ENCODE results near the gene PCNX1. TPM values are rescaled to one million over a fixed set of nuclear protein-coding genes. Genes with fewer than 3 reads are reported as not detected.
A peak's percentile ranks its signal among the peaks of the same experiment; 100 is the strongest.

The PCNX1 gene
- total and polyA plus RNA-seq, 12 donors, result 11.3 to 196 (median 106) TPM

- H3K36me3 ChIP-seq (replicated peaks in 1 of 2), result no peaks in the 10 kb centered on the region
- peaks cover 20 to 29% of the 10 kb centered on the region in 2 donors for H3K4me1 ChIP-seq (replicated peaks in 1 of 2)
- intact Hi-C loops (cut with DNase I), result no loop called here
- no peaks in the 10 kb centered on the region for H3K27me3 ChIP-seq
- peak overlapping the region in 4 of 5 donors; percentile 47 to 88 (median 78) for H3K27ac ChIP-seq
- peak in 1 of 7 donors; percentile 28 for DNase-seq
- no peak for TF ChIP-seq CTCF (IDR thresholded peaks at IDR 0.05)
- peak in 1 of 2 donors; percentile 11 for TF ChIP-seq POLR2A (IDR thresholded peaks at IDR 0.05)
- no peaks in the 10 kb centered on the region for H3K9me3 ChIP-seq (replicated peaks in 1 of 3)
- WGBS, 4 donors, result 43 to 63% (median 60%) methylated on average over 1 of the region's 1 CpG
- H3K4me3 ChIP-seq, result no peak overlapping the region
Observed at GRCh38 chr14:71119075-71119474, 211.8 kb downstream of the PCNX1 start.

- H3K27me3 ChIP-seq, result no peaks in the 10 kb centered on the region
- no peak for DNase-seq
- H3K4me1 ChIP-seq (replicated peaks in 1 of 2), result peaks cover 20 to 29% of the 10 kb centered on the region in 2 donors
- WGBS, 4 donors, result 75 to 97% (median 80%) methylated on average over 1 of the region's 1 CpG
- H3K36me3 ChIP-seq (replicated peaks in 1 of 2), result no peaks in the 10 kb centered on the region
- peak overlapping the region in 4 of 5 donors; percentile 71 to 88 (median 78) for H3K27ac ChIP-seq
- intact Hi-C loops (cut with DNase I), result no loop called here
- no peak overlapping the region for H3K4me3 ChIP-seq
- TF ChIP-seq POLR2A (IDR thresholded peaks at IDR 0.05) (no peak), CTCF (IDR thresholded peaks at IDR 0.05) (no peak)
- no peaks in the 10 kb centered on the region for H3K9me3 ChIP-seq (replicated peaks in 1 of 3)
Observed at GRCh38 chr14:71119832-71120231, 212.6 kb downstream of the PCNX1 start.

DNA sequence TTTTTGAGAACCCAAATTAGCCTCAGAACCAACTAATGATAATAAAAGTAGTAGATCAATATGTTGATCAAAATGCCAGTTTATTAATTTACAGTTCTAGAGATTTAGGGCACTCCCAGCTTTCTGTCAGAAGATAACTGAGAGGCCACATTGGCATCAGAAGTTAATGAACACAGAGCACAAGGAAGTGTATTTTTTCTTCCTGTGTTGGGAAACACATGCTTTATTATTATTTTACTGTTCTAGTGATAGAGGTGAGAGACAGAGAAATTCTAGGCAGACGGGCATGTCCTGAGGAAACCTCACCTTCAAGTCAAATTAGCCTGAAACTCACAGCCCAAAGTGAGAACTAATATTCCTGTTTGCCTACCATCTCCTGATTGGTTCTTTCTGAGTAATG is 213.7 kb downstream of the PCNX1 start:
- WGBS, 4 donors, result 84 to 100% (median 87%) methylated on average over 1 of the region's 1 CpG

GRCh38 chr14:71121711-71122110 is 214.5 kb downstream of the PCNX1 start:
- H3K4me3 ChIP-seq, result no peak overlapping the region
- H3K36me3 ChIP-seq (replicated peaks in 1 of 2), result no peaks in the 10 kb centered on the region
- no peak for TF ChIP-seq POLR2A (IDR thresholded peaks at IDR 0.05)
- TF ChIP-seq CTCF (IDR thresholded peaks at IDR 0.05), result no peak
- H3K27me3 ChIP-seq, result no peaks in the 10 kb centered on the region
- H3K27ac ChIP-seq, result peak overlapping the region in 1 of 5 donors; percentile 21
- intact Hi-C loops (cut with DNase I), result no loop called here
- peaks cover 20 to 29% of the 10 kb centered on the region in 2 donors for H3K4me1 ChIP-seq (replicated peaks in 1 of 2)
- no peak for DNase-seq
- no peaks in the 10 kb centered on the region for H3K9me3 ChIP-seq (replicated peaks in 1 of 3)
- WGBS, 4 donors, result 95 to 100% (median 99%) methylated on average over 4 to 5 of the region's 5 CpGs

More for the DNA sequence above, 213.7 kb downstream of the PCNX1 start:
- H3K27ac ChIP-seq, result no peak overlapping the region
- H3K4me3 ChIP-seq, result no peak overlapping the region
- TF ChIP-seq CTCF (IDR thresholded peaks at IDR 0.05) (no peak), POLR2A (IDR thresholded peaks at IDR 0.05) (no peak)
- intact Hi-C loops (cut with DNase I), result no loop called here
- no peak for DNase-seq
- no peaks in the 10 kb centered on the region for H3K9me3 ChIP-seq (replicated peaks in 1 of 3)
- H3K36me3 ChIP-seq (replicated peaks in 1 of 2), result no peaks in the 10 kb centered on the region
- H3K27me3 ChIP-seq, result no peaks in the 10 kb centered on the region
- H3K4me1 ChIP-seq (replicated peaks in 1 of 2), result peaks cover 20 to 29% of the 10 kb centered on the region in 2 donors

All from adrenal gland (tissue), 12 donors.